KMS-11 (cell line): Measurements from ENCODE around the gene DSCAM.

Source experiments
- H2AFZ ChIP-seq: fragments of 200-600 bp; sonication (generic); 2 replicates; pipeline ENCODE4 v1.6.1; 2016; ENCODE audit warnings: antibody characterized with exemption, mixed run types, low read depth
- H3K27ac ChIP-seq: fragments of 200-600 bp; sonication (generic); 2 replicates; pipeline ENCODE4 v1.6.1; 2016; ENCODE audit warnings: mild to moderate bottlenecking, mixed run types
- H3K27me3 ChIP-seq: fragments of 200-600 bp; sonication (generic); 2 replicates; pipeline ENCODE4 v1.6.1; 2017; ENCODE audit warnings: mild to moderate bottlenecking, low read depth, mixed run types, moderate library complexity; ENCODE audit not compliant: insufficient read depth
- H3K36me3 ChIP-seq: fragments of 200-600 bp; sonication (generic); 2 replicates; pipeline ENCODE4 v1.6.1; 2017; ENCODE audit warnings: mild to moderate bottlenecking, mixed run types; ENCODE audit not compliant: insufficient read depth
- H3K4me1 ChIP-seq: fragments of 200-600 bp; sonication (generic); 2 replicates; pipeline ENCODE4 v1.6.1; 2016; ENCODE audit warnings: mild to moderate bottlenecking, low read depth, mixed run types; ENCODE audit not compliant: poor library complexity, severe bottlenecking
- H3K4me2 ChIP-seq: fragments of 200-600 bp; sonication (generic); 2 replicates; pipeline ENCODE4 v1.7.0; 2016; ENCODE audit warnings: mild to moderate bottlenecking, mixed run types
- H3K4me3 ChIP-seq: fragments of 200-600 bp; sonication (generic); IDR thresholded peaks from 2 replicates; pipeline ENCODE4 v1.6.1; 2017; ENCODE audit warnings: low read depth, low read length, mixed read lengths; ENCODE audit not compliant: insufficient read depth
- H3K79me2 ChIP-seq: fragments of 200-600 bp; sonication (generic); 2 replicates; pipeline ENCODE4 v1.6.1; 2016; ENCODE audit warnings: low read depth, mixed run types; ENCODE audit not compliant: insufficient read depth
- H3K9ac ChIP-seq: fragments of 200-600 bp; sonication (generic); 2 replicates; pipeline ENCODE4 v1.6.1; 2016; ENCODE audit warnings: mild to moderate bottlenecking, mixed run types
- H4K20me1 ChIP-seq: fragments of 200-600 bp; sonication (generic); 2 replicates; pipeline ENCODE4 v1.6.1; 2016; ENCODE audit warnings: mild to moderate bottlenecking, mixed run types; ENCODE audit not compliant: insufficient read depth
- CTCF ChIP-seq: fragments of 200-600 bp; sonication (generic); conservative IDR thresholded peaks from 2 replicates; pipeline ENCODE4 v1.6.1; 2017; ENCODE audit warnings: low read depth, mild to moderate bottlenecking, antibody characterized with exemption, low read length, moderate library complexity, mixed read lengths

The DSCAM gene

GRCh38 chr21:40140675-40141074 lies 706.3 kb downstream of the DSCAM start:
- TF ChIP-seq CTCF, result no peak
- Histone ChIP-seq H3K4me3 (no peak overlapping the region), H3K36me3 (no peaks in the 10 kb centered on the region), H2AFZ (no peak overlapping the region), H4K20me1 (no peaks in the 10 kb centered on the region), H3K4me2 (no peak overlapping the region), H3K79me2 (no peaks in the 10 kb centered on the region), H3K27me3 (no peaks in the 10 kb centered on the region), H3K4me1 (no peaks in the 10 kb centered on the region), H3K9ac (no peak overlapping the region), H3K27ac (no peak overlapping the region)

- Histone ChIP-seq H3K4me3 (no peak overlapping the region), H4K20me1 (no peaks in the 10 kb centered on the region), H3K36me3 (no peaks in the 10 kb centered on the region), H3K4me1 (no peaks in the 10 kb centered on the region), H3K27me3 (no peaks in the 10 kb centered on the region), H3K79me2 (no peaks in the 10 kb centered on the region), H3K4me2 (no peak overlapping the region), H3K9ac (no peak overlapping the region), H2AFZ (no peak overlapping the region), H3K27ac (no peak overlapping the region)
- TF ChIP-seq CTCF, result no peak
Observed at GRCh38 chr21:40139636-40140035, 707.3 kb downstream of the DSCAM start.

- Histone ChIP-seq H3K27me3 (no peaks in the 10 kb centered on the region), H3K27ac (no peak overlapping the region), H3K4me3 (no peak overlapping the region), H4K20me1 (no peaks in the 10 kb centered on the region), H3K4me1 (no peaks in the 10 kb centered on the region), H3K4me2 (no peak overlapping the region), H3K79me2 (no peaks in the 10 kb centered on the region), H3K9ac (no peak overlapping the region), H3K36me3 (no peaks in the 10 kb centered on the region), H2AFZ (no peak overlapping the region)
- TF ChIP-seq CTCF, result no peak
Observed at GRCh38 chr21:40136571-40136970, 710.4 kb downstream of the DSCAM start.

GRCh38 chr21:40134731-40135492 lies 712.0 kb downstream of the DSCAM start:
- Histone ChIP-seq H3K4me3 (no peak overlapping the region), H3K4me1 (no peaks in the 10 kb centered on the region), H3K27me3 (no peaks in the 10 kb centered on the region), H3K4me2 (no peak overlapping the region), H3K79me2 (no peaks in the 10 kb centered on the region), H2AFZ (no peak overlapping the region), H3K9ac (no peak overlapping the region), H3K27ac (no peak overlapping the region), H3K36me3 (no peaks in the 10 kb centered on the region), H4K20me1 (no peaks in the 10 kb centered on the region)
- no peak for TF ChIP-seq CTCF
